Cortex of kidney (tissue), 1 donor: ENCODE data around the gene RBMS3.

Source experiments
- DNase-seq: peaks from one replicate; lab custom pipeline; 2025; lab: John Stamatoyannopoulos, UW

The RBMS3 gene

GRCh38 chr3:29731050-29731449 is 450.2 kb downstream of the RBMS3 start:
- DNase-seq = no peak

- DNase-seq = no peak
These were observed 460.4 kb downstream of the RBMS3 start for GRCh38 chr3:29741231-29741630.

GRCh38 chr3:29745232-29745870 is 464.5 kb downstream of the RBMS3 start:
- no peak for DNase-seq

- no peak for DNase-seq
These were observed 465.4 kb downstream of the RBMS3 start for GRCh38 chr3:29746163-29746760.

GRCh38 chr3:29747991-29748390 is 467.1 kb downstream of the RBMS3 start:
- DNase-seq = no peak

GRCh38 chr3:29751647-29752314 is 470.9 kb downstream of the RBMS3 start:
- no peak for DNase-seq

- no peak for DNase-seq
These were observed 473.5 kb downstream of the RBMS3 start for GRCh38 chr3:29754346-29754745.

GRCh38 chr3:29755416-29755815 is 474.5 kb downstream of the RBMS3 start:
- no peak for DNase-seq

- no peak for DNase-seq
These were observed 476.3 kb downstream of the RBMS3 start for GRCh38 chr3:29757054-29757777.

- DNase-seq = no peak
These were observed 477.2 kb downstream of the RBMS3 start for GRCh38 chr3:29758108-29758433.

GRCh38 chr3:29758434-29759322 is 477.8 kb downstream of the RBMS3 start:
- DNase-seq = no peak

GRCh38 chr3:29759411-29760225 is 478.7 kb downstream of the RBMS3 start:
- DNase-seq = no peak

GRCh38 chr3:29760226-29760685 is 479.4 kb downstream of the RBMS3 start:
- no peak for DNase-seq

GRCh38 chr3:29761517-29761916 is 480.6 kb downstream of the RBMS3 start:
- DNase-seq = no peak

GRCh38 chr3:29763115-29763514 is 482.2 kb downstream of the RBMS3 start:
- no peak for DNase-seq

- DNase-seq = no peak
These were observed 483.2 kb downstream of the RBMS3 start for GRCh38 chr3:29764041-29764440.

GRCh38 chr3:29764603-29765254 is 483.9 kb downstream of the RBMS3 start:
- no peak for DNase-seq

- no peak for DNase-seq
These were observed 490.7 kb downstream of the RBMS3 start for GRCh38 chr3:29771602-29772001.

- DNase-seq = no peak
These were observed 491.6 kb downstream of the RBMS3 start for GRCh38 chr3:29772436-29772835.

GRCh38 chr3:29773481-29773880 is 492.6 kb downstream of the RBMS3 start:
- no peak for DNase-seq
